Gastrocnemius medialis (tissue), 4 donors: ENCODE results near the gene IFNE. TPM values are rescaled to one million over a fixed set of nuclear protein-coding genes. Genes with fewer than 3 reads are reported as not detected.
"Not testable (repeated sequence)": the region's sequence is repeated elsewhere in the genome, so short reads cannot be mapped to it uniquely, and the experiment has no call there.

Experiments used
- ATAC-seq, 2 donors: fragments of 150-250 bp; one replicate each; pipeline ENCODE4 v1.9.1; 2016
- DNase-seq, 2 donors: peaks; one replicate each; pipeline ENCODE4 v3.0.0-alpha.2; 2019
- H3K27ac ChIP-seq, 4 donors: fragments of 200-600 bp; sonication (generic); 1 replicate in 1 of 4; 2 replicates in 3 of 4; pipeline ENCODE4 v1.5.1; 2016 to 2018; ENCODE audit warnings: mild to moderate bottlenecking in 2 of 4, moderate library complexity in 1 of 4
- H3K27me3 ChIP-seq, 3 donors: fragments of 200-600 bp; sonication (generic) in 2 of 3; 1 replicate in 1 of 3; 2 replicates in 2 of 3; pipeline versions ENCODE4 v1.5.1 to v1.6.0; 2016 to 2019; ENCODE audit warnings: mild to moderate bottlenecking in 1 of 3, moderate library complexity in 1 of 3
- H3K36me3 ChIP-seq, 2 donors: fragments of 200-600 bp; sonication (generic) in 1 of 2; one replicate each; pipeline ENCODE4 v1.5.1; 2017 to 2018
- H3K4me1 ChIP-seq, 2 donors: fragments of 200-600 bp; sonication (generic) in 1 of 2; one replicate each; pipeline ENCODE4 v1.5.1; 2016 to 2017; ENCODE audit warnings: mild to moderate bottlenecking in 2 of 2
- H3K4me3 ChIP-seq, 4 donors: fragments of 200-600 bp; sonication (generic) in 3 of 4; 1 replicate in 1 of 4; 2 replicates in 3 of 4; pipeline ENCODE4 v1.5.1; 2016 to 2019; ENCODE audit warnings: mild to moderate bottlenecking in 2 of 4
- H3K9me3 ChIP-seq, 3 donors: fragments of 200-600 bp; sonication (generic) in 2 of 3; 1 replicate in 1 of 3; 2 replicates in 2 of 3; pipeline ENCODE4 v1.5.1; 2016 to 2019
- POLR2A ChIP-seq, 2 donors: fragments of 450-650 bp; IDR thresholded peaks; one replicate each; pipeline ENCODE4 v1.6.1; 2017; ENCODE audit warnings: antibody characterized with exemption in 2 of 2, mild to moderate bottlenecking in 2 of 2, moderate library complexity in 2 of 2
- in situ Hi-C, 4 donors: fragments of 200-750 bp; cut with MboI; loops; one replicate each; pipeline versions ENCODE4 v1.15.0 to v1.8.0; 2017; ENCODE audit warnings: low sequenced_read_pairs in 4 of 4
- intact Hi-C: fragments of 100-400 bp; cut with DNase I; formaldehyde crosslinking; loops from one replicate; pipeline ENCODE4 v1.15.1; 2023; ENCODE audit warnings: low total_unique reads
- total RNA-seq, 4 donors: library from RNA; depleted of rRNA; stranded (reverse); fragments of >200 nt; gene quantifications; one replicate each; pipeline versions ENCODE4 v1.1.0 to v1.2.3, GENCODE V29; 2016
- TF ChIP-seq, protein P1 (sequence below), 5 experiments: fragments of 450-650 bp in 3 of 5; fragments of 200-600 bp in 2 of 5; sonication (generic) in 2 of 5; IDR thresholded peaks in 4 of 5; conservative IDR thresholded peaks in 1 of 5; 1 replicate in 4 of 5; 2 replicates in 1 of 5; pipeline ENCODE4 v1.5.1; 2016 to 2019; ENCODE audit warnings: antibody characterized with exemption in 5 of 5, mild to moderate bottlenecking in 3 of 5, moderate library complexity in 3 of 5

Gene IFNE
- total RNA-seq, 4 donors from 2014 or later = not detected

- H3K4me3 ChIP-seq = no peak overlapping the region
- H3K27me3 ChIP-seq = no peaks in the 10 kb centered on the region
- in situ Hi-C loops = no loop called here
- TF ChIP-seq, protein P1, sequence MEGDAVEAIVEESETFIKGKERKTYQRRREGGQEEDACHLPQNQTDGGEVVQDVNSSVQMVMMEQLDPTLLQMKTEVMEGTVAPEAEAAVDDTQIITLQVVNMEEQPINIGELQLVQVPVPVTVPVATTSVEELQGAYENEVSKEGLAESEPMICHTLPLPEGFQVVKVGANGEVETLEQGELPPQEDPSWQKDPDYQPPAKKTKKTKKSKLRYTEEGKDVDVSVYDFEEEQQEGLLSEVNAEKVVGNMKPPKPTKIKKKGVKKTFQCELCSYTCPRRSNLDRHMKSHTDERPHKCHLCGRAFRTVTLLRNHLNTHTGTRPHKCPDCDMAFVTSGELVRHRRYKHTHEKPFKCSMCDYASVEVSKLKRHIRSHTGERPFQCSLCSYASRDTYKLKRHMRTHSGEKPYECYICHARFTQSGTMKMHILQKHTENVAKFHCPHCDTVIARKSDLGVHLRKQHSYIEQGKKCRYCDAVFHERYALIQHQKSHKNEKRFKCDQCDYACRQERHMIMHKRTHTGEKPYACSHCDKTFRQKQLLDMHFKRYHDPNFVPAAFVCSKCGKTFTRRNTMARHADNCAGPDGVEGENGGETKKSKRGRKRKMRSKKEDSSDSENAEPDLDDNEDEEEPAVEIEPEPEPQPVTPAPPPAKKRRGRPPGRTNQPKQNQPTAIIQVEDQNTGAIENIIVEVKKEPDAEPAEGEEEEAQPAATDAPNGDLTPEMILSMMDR (IDR thresholded peaks at IDR 0.05 in 4 of 5, conservative IDR thresholded peaks at IDR 0.05 in 1 of 5) = no peak
- TF ChIP-seq POLR2A (IDR thresholded peaks at IDR 0.05) = no peak
- no peaks in the 10 kb centered on the region for H3K4me1 ChIP-seq
- H3K9me3 ChIP-seq = no peaks in the 10 kb centered on the region
- ATAC-seq = no peak
- intact Hi-C loops = no loop called here
- DNase-seq = no peak
- H3K36me3 ChIP-seq = no peaks in the 10 kb centered on the region
- H3K27ac ChIP-seq = no peak overlapping the region
Measured at GRCh38 chr9:21443849-21444625, 38.1 kb downstream of the IFNE start.

- Histone ChIP-seq H3K9me3 (no peaks in the 10 kb centered on the region), H3K4me3 (no peak within 1 kb of the TSS), H3K36me3 (no peaks in the 10 kb centered on the region), H3K27ac (no peak within 1 kb of the TSS), H3K4me1 (no peaks in the 10 kb centered on the region), H3K27me3 (peaks cover 0 to 2% (median 0%) of the 10 kb centered on the region in 3 donors)
- no peak for DNase-seq
- no peak for TF ChIP-seq POLR2A (IDR thresholded peaks at IDR 0.05)
- TF ChIP-seq, protein P1 (IDR thresholded peaks at IDR 0.05 in 4 of 5, conservative IDR thresholded peaks at IDR 0.05 in 1 of 5) = no peak
- intact Hi-C loops (no loop called here), in situ Hi-C loops (no loop called here)
- no peak for ATAC-seq
Measured at GRCh38 chr9:21440139-21440538, 42.0 kb downstream of the IFNE start, which contains the start of gene IFNA1. TSS of gene IFNA1 (plus strand) at chr9:21440439. CDS start at chr9:21440508, 69 bp downstream.

DNA sequence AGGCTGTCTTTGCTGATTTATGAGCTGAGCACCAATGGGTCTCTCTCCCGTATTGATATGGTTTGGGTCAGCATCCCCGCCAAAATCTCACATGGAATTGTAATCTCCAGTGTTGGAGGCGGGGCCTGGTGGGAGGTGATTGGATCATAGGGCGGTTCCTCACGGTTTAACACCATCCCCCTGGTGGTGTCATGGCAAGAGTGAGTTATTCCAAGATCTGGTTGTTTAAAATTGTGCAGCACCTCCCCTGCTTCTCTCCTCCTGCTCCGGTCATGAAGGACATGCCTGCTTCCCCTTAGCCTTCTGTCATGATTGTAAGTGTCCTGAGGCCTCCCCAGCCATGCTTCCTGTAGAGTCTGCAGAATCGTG, 47.1 kb downstream of the IFNE start:
- in situ Hi-C loops, H3K9me3 ChIP-seq, ATAC-seq, intact Hi-C loops, H3K4me1 ChIP-seq, H3K4me3 ChIP-seq, H3K36me3 ChIP-seq, DNase-seq, H3K27me3 ChIP-seq, H3K27ac ChIP-seq: not testable (repeated sequence)

GRCh38 chr9:21434202-21435014, 47.7 kb downstream of the IFNE start:
- no peak for DNase-seq
- no peaks in the 10 kb centered on the region for H3K9me3 ChIP-seq
- no peaks in the 10 kb centered on the region for H3K36me3 ChIP-seq
- intact Hi-C loops = no loop called here
- H3K4me1 ChIP-seq = no peaks in the 10 kb centered on the region
- no peak for TF ChIP-seq POLR2A (IDR thresholded peaks at IDR 0.05)
- TF ChIP-seq, protein P1 (IDR thresholded peaks at IDR 0.05 in 4 of 5, conservative IDR thresholded peaks at IDR 0.05 in 1 of 5) = peak in 1 of 5 experiments; percentile 38
- peaks cover 0 to 2% (median 0%) of the 10 kb centered on the region in 3 donors for H3K27me3 ChIP-seq
- ATAC-seq = no peak
- H3K27ac ChIP-seq = no peak overlapping the region
- in situ Hi-C loops = no loop called here
- no peak overlapping the region for H3K4me3 ChIP-seq
